Trophoblast cell (in vitro differentiated cells and primary cell): Measurements from ENCODE around the gene TTLL10.
"Not testable (repeated sequence)": the region's sequence is repeated elsewhere in the genome, so short reads cannot be mapped to it uniquely, and the experiment has no call there.

Source experiments
- DNase-seq, 2 donors: peaks; one replicate each; pipeline ENCODE4 v3.0.0-alpha.2; 2016
- H2AFZ ChIP-seq: 2 replicates; pipeline ENCODE4 v1.6.1; 2013; ENCODE audit warnings: low read length, moderate library complexity, mild to moderate bottlenecking; ENCODE audit not compliant: insufficient read depth, poor library complexity
- H2AK5ac ChIP-seq: 2 replicates; pipeline ENCODE4 v1.6.1; 2013; ENCODE audit warnings: mild to moderate bottlenecking, low read length
- H2BK120ac ChIP-seq: 2 replicates; pipeline ENCODE4 v1.6.1; 2013; ENCODE audit warnings: low read length, mild to moderate bottlenecking, moderate library complexity; ENCODE audit not compliant: insufficient read depth, poor library complexity
- H2BK12ac ChIP-seq: 2 replicates; pipeline ENCODE4 v1.6.1; 2013; ENCODE audit warnings: mild to moderate bottlenecking, low read length, moderate library complexity
- H2BK5ac ChIP-seq: 2 replicates; pipeline ENCODE4 v1.6.1; 2013; ENCODE audit warnings: low read length, low read depth, moderate library complexity, mild to moderate bottlenecking; ENCODE audit not compliant: poor library complexity
- H3K14ac ChIP-seq: 2 replicates; pipeline ENCODE4 v1.6.1; 2013; ENCODE audit warnings: mild to moderate bottlenecking, low read length
- H3K18ac ChIP-seq: 2 replicates; pipeline ENCODE4 v1.6.1; 2013; ENCODE audit warnings: mild to moderate bottlenecking, low read length
- H3K23ac ChIP-seq: 2 replicates; pipeline ENCODE4 v1.6.1; 2013; ENCODE audit warnings: low read length
- H3K27ac ChIP-seq: 2 replicates; pipeline ENCODE4 v1.5.1; 2013; ENCODE audit warnings: low read depth, mild to moderate bottlenecking, inconsistent platforms, low read length, moderate library complexity
- H3K27me3 ChIP-seq: 2 replicates; pipeline ENCODE4 v1.6.1; 2013; ENCODE audit warnings: inconsistent platforms, mild to moderate bottlenecking, low read length, moderate library complexity; ENCODE audit not compliant: insufficient read depth
- H3K36me3 ChIP-seq, 2 experiments: 1 replicate in 1 of 2; 2 replicates in 1 of 2; pipeline ENCODE4 v1.6.1; 2013; ENCODE audit warnings: low read length in 2 of 2, mild to moderate bottlenecking in 2 of 2, moderate library complexity in 1 of 2; ENCODE audit not compliant: insufficient read depth in 2 of 2, control insufficient read depth in 1 of 2
- H3K4ac ChIP-seq: 2 replicates; pipeline ENCODE4 v1.6.1; 2013; ENCODE audit warnings: low read depth, mild to moderate bottlenecking, low read length, moderate library complexity
- H3K4me1 ChIP-seq, 2 experiments: 1 replicate in 1 of 2; 2 replicates in 1 of 2; pipeline ENCODE4 v1.6.1; 2013; ENCODE audit warnings: low read length in 2 of 2, mild to moderate bottlenecking in 2 of 2, moderate library complexity in 1 of 2; ENCODE audit not compliant: insufficient read depth in 2 of 2, control insufficient read depth in 1 of 2
- H3K4me2 ChIP-seq: 2 replicates; pipeline ENCODE4 v1.6.1; 2013; ENCODE audit warnings: inconsistent platforms, mild to moderate bottlenecking, low read length, moderate library complexity
- H3K4me3 ChIP-seq: 2 replicates; pipeline ENCODE4 v1.5.1; 2013; ENCODE audit warnings: mild to moderate bottlenecking, low read depth, low read length, inconsistent platforms
- H3K79me1 ChIP-seq: one replicate; pipeline ENCODE4 v1.6.1; 2013; ENCODE audit warnings: low read length
- H3K79me2 ChIP-seq: 2 replicates; pipeline ENCODE4 v1.6.1; 2013; ENCODE audit warnings: low read length, mild to moderate bottlenecking; ENCODE audit not compliant: control insufficient read depth, insufficient read depth, poor library complexity
- H3K9ac ChIP-seq: 2 replicates; pipeline ENCODE4 v1.6.1; 2013; ENCODE audit warnings: mild to moderate bottlenecking, low read length
- H3K9me3 ChIP-seq: 2 replicates; pipeline ENCODE4 v1.6.1; 2013; ENCODE audit warnings: low read depth, mild to moderate bottlenecking, control low read depth, inconsistent platforms, low read length; ENCODE audit not compliant: insufficient read depth
- H4K12ac ChIP-seq: 2 replicates; pipeline ENCODE4 v1.6.1; 2013; ENCODE audit warnings: low read depth, mild to moderate bottlenecking, low read length, moderate library complexity
- H4K8ac ChIP-seq: 2 replicates; pipeline ENCODE4 v1.6.1; 2013; ENCODE audit warnings: low read depth, mild to moderate bottlenecking, low read length, moderate library complexity
- H4K91ac ChIP-seq: one replicate; pipeline ENCODE4 v1.6.1; 2013; ENCODE audit warnings: low read depth, mild to moderate bottlenecking, low read length, moderate library complexity
- WGBS: extraction: QIAGEN DNeasy Blood & Tissue Kit; methylation state at CpG from one replicate; pipeline ENCODE4 v1.1.7; 2013; ENCODE audit warnings: missing lambda C conversion rate; ENCODE audit not compliant: insufficient read length, insufficient coverage; ENCODE audit errors: extremely low coverage; 5-methylcytosine and 5-hydroxymethylcytosine counted together

The TTLL10 gene

DNA sequence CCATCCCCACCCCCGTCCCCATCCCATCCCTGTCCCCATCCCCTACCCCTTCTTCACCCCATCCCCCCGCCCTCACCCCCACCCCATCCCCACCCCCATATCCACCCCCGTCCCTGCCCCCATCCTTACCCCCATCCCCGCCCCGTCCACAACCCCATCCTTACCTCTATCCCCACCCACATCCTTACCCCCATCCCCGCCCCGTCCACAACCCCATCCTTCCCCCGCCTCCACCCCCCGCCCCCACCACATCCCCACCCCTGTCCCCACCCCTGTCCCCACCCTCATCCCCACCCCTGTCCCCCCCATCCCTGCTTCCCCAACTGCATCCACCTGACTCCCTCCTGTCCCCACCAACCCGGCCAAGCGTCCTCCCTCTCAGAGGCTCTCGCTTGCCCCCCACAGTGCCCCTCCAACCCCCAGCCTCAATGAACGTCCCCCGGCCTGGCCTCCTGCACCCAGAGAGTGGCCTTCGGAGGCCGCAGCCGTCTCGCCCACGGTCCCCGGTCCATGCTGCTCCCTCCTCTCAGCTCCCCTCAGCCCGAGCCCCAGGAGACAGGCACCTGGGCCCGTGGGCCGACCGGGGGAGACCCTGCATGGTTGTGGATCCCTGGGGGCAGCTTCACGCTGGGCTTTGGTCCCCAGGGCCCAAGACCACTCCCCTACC is 32.3 kb upstream of the TTLL10 start:
- Histone ChIP-seq H2BK5ac (no peak overlapping the region), H3K4me1 (peaks cover 0 to 4% of the 10 kb centered on the region in 2 experiments), H3K4me3 (no peak overlapping the region), H3K4ac (no peak overlapping the region), H2BK120ac (no peak overlapping the region), H3K9me3 (peaks cover 6% of the 10 kb centered on the region), H3K27ac (no peak overlapping the region), H3K18ac (no peak overlapping the region), H3K14ac (no peak overlapping the region), H3K79me1 (no peaks in the 10 kb centered on the region), H3K36me3 (no peaks in the 10 kb centered on the region), H3K9ac (no peak overlapping the region), H3K4me2 (no peak overlapping the region), H4K12ac (no peak overlapping the region), H2BK12ac (no peak overlapping the region), H3K27me3 (peaks cover 11% of the 10 kb centered on the region), H4K8ac (no peak overlapping the region), H4K91ac (no peak overlapping the region), H3K79me2 (no peaks in the 10 kb centered on the region), H2AK5ac (no peak overlapping the region), H2AFZ (no peak overlapping the region), H3K23ac (no peak overlapping the region)
- no peak for DNase-seq
- 100% methylated on average over 1 of the region's 25 CpGs for WGBS

DNA sequence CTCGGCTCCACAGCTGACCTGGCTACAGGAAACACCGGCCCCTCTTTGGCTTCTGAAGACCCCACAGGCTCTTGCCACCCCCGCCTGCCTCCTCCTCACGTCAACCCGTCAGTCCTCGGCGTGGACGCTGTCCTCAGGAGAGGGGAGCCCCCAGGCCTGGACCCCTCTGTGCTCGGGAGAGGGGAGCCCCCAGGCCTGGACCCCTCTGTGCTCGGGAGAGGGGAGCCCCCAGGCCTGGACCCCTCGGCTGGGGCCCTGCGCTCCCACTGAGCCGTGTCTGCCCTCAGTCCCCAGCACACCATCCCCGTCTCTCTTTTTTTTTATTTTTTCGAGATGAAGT is 31.8 kb upstream of the TTLL10 start:
- no CpG with 5 or more reads among the region's 15 CpGs for WGBS
- H4K8ac ChIP-seq = no peak overlapping the region
- no peak overlapping the region for H3K23ac ChIP-seq
- no peak overlapping the region for H3K14ac ChIP-seq
- no peak overlapping the region for H3K4me2 ChIP-seq
- H3K4ac ChIP-seq = no peak overlapping the region
- no peaks in the 10 kb centered on the region for H3K79me1 ChIP-seq
- H3K36me3 ChIP-seq = no peaks in the 10 kb centered on the region
- H3K9ac ChIP-seq = no peak overlapping the region
- H4K12ac ChIP-seq = no peak overlapping the region
- H2AK5ac ChIP-seq = no peak overlapping the region
- H3K27ac ChIP-seq = no peak overlapping the region
- no peak for DNase-seq
- H3K79me2 ChIP-seq = no peaks in the 10 kb centered on the region
- H2BK12ac ChIP-seq = no peak overlapping the region
- H3K4me1 ChIP-seq = peaks cover 0 to 4% of the 10 kb centered on the region in 2 experiments
- H3K9me3 ChIP-seq = peaks cover 3% of the 10 kb centered on the region
- no peak overlapping the region for H3K4me3 ChIP-seq
- no peak overlapping the region for H2AFZ ChIP-seq
- no peak overlapping the region for H2BK5ac ChIP-seq
- peaks cover 6% of the 10 kb centered on the region for H3K27me3 ChIP-seq
- no peak overlapping the region for H3K18ac ChIP-seq
- no peak overlapping the region for H4K91ac ChIP-seq
- H2BK120ac ChIP-seq = no peak overlapping the region

GRCh38 chr1:1142352-1142751 is 31.3 kb upstream of the TTLL10 start:
- not testable (repeated sequence) for H3K14ac ChIP-seq, H3K18ac ChIP-seq, H3K4me1 ChIP-seq, DNase-seq, H3K79me2 ChIP-seq, H3K27me3 ChIP-seq, H2BK12ac ChIP-seq, H3K23ac ChIP-seq, H2AFZ ChIP-seq, H4K91ac ChIP-seq, H2AK5ac ChIP-seq, H3K79me1 ChIP-seq, H3K4me3 ChIP-seq, H2BK5ac ChIP-seq, H3K36me3 ChIP-seq, H3K9ac ChIP-seq, H4K8ac ChIP-seq, H3K4ac ChIP-seq, H3K27ac ChIP-seq, H3K4me2 ChIP-seq, H3K9me3 ChIP-seq, H4K12ac ChIP-seq, H2BK120ac ChIP-seq
- no CpG with 5 or more reads among the region's 15 CpGs for WGBS

- no peak overlapping the region for H3K9ac ChIP-seq
- H4K91ac ChIP-seq = no peak overlapping the region
- no CpG with 5 or more reads among the region's 19 CpGs for WGBS
- H3K4ac ChIP-seq = no peak overlapping the region
- no peak overlapping the region for H3K23ac ChIP-seq
- no peak overlapping the region for H4K8ac ChIP-seq
- H2AK5ac ChIP-seq = no peak overlapping the region
- H3K4me1 ChIP-seq = peaks cover 0 to 4% of the 10 kb centered on the region in 2 experiments
- no peak overlapping the region for H3K18ac ChIP-seq
- H2AFZ ChIP-seq = no peak overlapping the region
- no peak for DNase-seq
- no peak overlapping the region for H2BK120ac ChIP-seq
- H3K27ac ChIP-seq = no peak overlapping the region
- peaks cover 2% of the 10 kb centered on the region for H3K27me3 ChIP-seq
- no peak overlapping the region for H3K4me3 ChIP-seq
- H2BK12ac ChIP-seq = no peak overlapping the region
- no peaks in the 10 kb centered on the region for H3K79me1 ChIP-seq
- no peaks in the 10 kb centered on the region for H3K36me3 ChIP-seq
- H3K14ac ChIP-seq = no peak overlapping the region
- H3K9me3 ChIP-seq = peaks cover 2% of the 10 kb centered on the region
- no peak overlapping the region for H3K4me2 ChIP-seq
- H2BK5ac ChIP-seq = no peak overlapping the region
- no peaks in the 10 kb centered on the region for H3K79me2 ChIP-seq
- no peak overlapping the region for H4K12ac ChIP-seq
Measured at GRCh38 chr1:1142844-1143243, 30.8 kb upstream of the TTLL10 start.
